ENCODE data around the gene TXNDC2.

TXNDC2 gene

GRCh38 chr18:9885170-9886004 lies at the start of gene TXNDC2:
Gene TXNDC2 (plus strand): TSS chr18:9885973. CDS start chr18:9886681, 708 bp downstream.
- Mint-ChIP-seq H3K27me3 (ENCODE audit: low read depth, poor library complexity) (peaks cover 9% of the 10 kb centered on the region), H3K36me3 (ENCODE audit: low read depth) (no peaks in the 10 kb centered on the region), H3K4me3 (no peak within 1 kb of the TSS), H3K4me1 (peaks cover 6% of the 10 kb centered on the region), H3K9me3 (no peaks in the 10 kb centered on the region), H3K27ac (no peak within 1 kb of the TSS)
- no peak for TF ChIP-seq CTCF (IDR thresholded peaks at IDR 0.05)
- no peak for DNase-seq

- Mint-ChIP-seq H3K9me3 (no peaks in the 10 kb centered on the region), H3K27ac (peak overlapping the region; percentile 93)
- DNase-seq: peak; percentile 29
Observed at GRCh38 chr18:9838144-9838877, 47.5 kb upstream of the TXNDC2 start.

GRCh38 chr18:9839211-9839610 lies 46.6 kb upstream of the TXNDC2 start:
- no peak for TF ChIP-seq CTCF (IDR thresholded peaks at IDR 0.05)
- DNase-seq: no peak
- Mint-ChIP-seq H3K4me3 (no peak overlapping the region), H3K27ac (no peak overlapping the region), H3K9me3 (no peaks in the 10 kb centered on the region), H3K36me3 (ENCODE audit: low read depth) (peaks cover 7% of the 10 kb centered on the region), H3K27me3 (ENCODE audit: low read depth, poor library complexity) (peaks cover 7% of the 10 kb centered on the region), H3K4me1 (peaks cover 57% of the 10 kb centered on the region)

More at GRCh38 chr18:9838144-9838877, 47.5 kb upstream of the TXNDC2 start:
- Mint-ChIP-seq H3K4me1 (peaks cover 52% of the 10 kb centered on the region), H3K27me3 (ENCODE audit: low read depth, poor library complexity) (peaks cover 5% of the 10 kb centered on the region), H3K4me3 (no peak overlapping the region), H3K36me3 (ENCODE audit: low read depth) (peaks cover 7% of the 10 kb centered on the region)
- TF ChIP-seq CTCF (IDR thresholded peaks at IDR 0.05): no peak

- H3K9me3 Mint-ChIP-seq: no peaks in the 10 kb centered on the region
- DNase-seq: no peak
- H3K4me1 Mint-ChIP-seq: peaks cover 60% of the 10 kb centered on the region
- peaks cover 7% of the 10 kb centered on the region for H3K27me3 Mint-ChIP-seq (ENCODE audit: low read depth, poor library complexity)
- no peak overlapping the region for H3K4me3 Mint-ChIP-seq
- TF ChIP-seq CTCF (IDR thresholded peaks at IDR 0.05): no peak
- peaks cover 7% of the 10 kb centered on the region for H3K36me3 Mint-ChIP-seq (ENCODE audit: low read depth)
- H3K27ac Mint-ChIP-seq: no peak overlapping the region
Observed at GRCh38 chr18:9839853-9840252, 45.9 kb upstream of the TXNDC2 start.

- H3K27me3 Mint-ChIP-seq (ENCODE audit: low read depth, poor library complexity): peaks cover 7% of the 10 kb centered on the region
- peaks cover 49% of the 10 kb centered on the region for H3K4me1 Mint-ChIP-seq
- no peak overlapping the region for H3K4me3 Mint-ChIP-seq
- H3K36me3 Mint-ChIP-seq (ENCODE audit: low read depth): peaks cover 4% of the 10 kb centered on the region
- no peak for TF ChIP-seq CTCF (IDR thresholded peaks at IDR 0.05)
- DNase-seq: no peak
- H3K27ac Mint-ChIP-seq: peak overlapping the region; percentile 11
- no peaks in the 10 kb centered on the region for H3K9me3 Mint-ChIP-seq
Observed at GRCh38 chr18:9841752-9842151, 44.0 kb upstream of the TXNDC2 start.
